Karpas-422 (cell line): ENCODE measurements around the gene ZNF77. TPM values are rescaled to one million over a fixed set of nuclear protein-coding genes. Genes with fewer than 3 reads are reported as not detected.
"Not testable (repeated sequence)": the region's sequence is repeated elsewhere in the genome, so short reads cannot be mapped to it uniquely, and the experiment has no call there.

ENCODE experiments used
- DNase-seq: peaks from one replicate; pipeline ENCODE4 v3.0.0-alpha.2; 2015
- H2AFZ ChIP-seq: fragments of 200-600 bp; sonication (generic); 2 replicates; pipeline ENCODE4 v1.6.1; 2014; ENCODE audit warnings: antibody characterized with exemption, low read length, mixed read lengths
- H3K27ac ChIP-seq: fragments of 200-600 bp; sonication (generic); 2 replicates; pipeline ENCODE4 v1.5.1; 2014; ENCODE audit warnings: mild to moderate bottlenecking, low read length, moderate library complexity
- H3K27me3 ChIP-seq: fragments of 200-600 bp; sonication (generic); 2 replicates; pipeline ENCODE4 v1.6.1; 2014; ENCODE audit warnings: low read length, mixed read lengths
- H3K36me3 ChIP-seq: fragments of 200-600 bp; sonication (generic); 2 replicates; pipeline ENCODE4 v1.6.1; 2014; ENCODE audit warnings: low read length, mixed read lengths; ENCODE audit not compliant: insufficient read depth
- H3K4me1 ChIP-seq: fragments of 200-600 bp; sonication (generic); 2 replicates; pipeline ENCODE4 v1.6.1; 2014; ENCODE audit warnings: mild to moderate bottlenecking, low read length, mixed read lengths
- H3K4me2 ChIP-seq: fragments of 200-600 bp; sonication (generic); 2 replicates; pipeline ENCODE4 v1.6.1; 2014; ENCODE audit warnings: low read length, low read depth, mild to moderate bottlenecking; ENCODE audit not compliant: poor library complexity, severe bottlenecking
- H3K4me3 ChIP-seq: fragments of 200-600 bp; sonication (generic); 2 replicates; pipeline ENCODE4 v1.5.1; 2014; ENCODE audit warnings: mild to moderate bottlenecking, antibody characterized with exemption, low read length, mixed read lengths
- H3K79me2 ChIP-seq: fragments of 200-600 bp; sonication (generic); 2 replicates; pipeline ENCODE4 v1.6.1; 2014; ENCODE audit warnings: mild to moderate bottlenecking, low read length, mixed read lengths
- H3K9ac ChIP-seq: fragments of 200-600 bp; sonication (generic); 2 replicates; pipeline ENCODE4 v1.6.0; 2014; ENCODE audit warnings: low read length
- H3K9me2 ChIP-seq: fragments of 200-600 bp; sonication (generic), shearing (Covaris generic); replicated peaks from 2 replicates; pipeline ENCODE4 v1.6.0; 2014; ENCODE audit warnings: mild to moderate bottlenecking, low read length, moderate library complexity; ENCODE audit not compliant: insufficient read depth
- H3K9me3 ChIP-seq: fragments of 300-700, 200-600 bp; sonication (generic); 2 replicates; pipeline ENCODE4 v1.6.1; 2014; ENCODE audit warnings: low read length, mixed read lengths
- H4K20me1 ChIP-seq: fragments of 200-600 bp; sonication (generic); 2 replicates; pipeline ENCODE4 v1.6.1; 2014; ENCODE audit warnings: mild to moderate bottlenecking, antibody characterized with exemption, low read length, low read depth; ENCODE audit not compliant: insufficient read depth
- total RNA-seq: library from RNA; depleted of rRNA; stranded (reverse); fragments of >200 nt; shearing (Covaris generic); gene quantifications from 2 replicates; pipeline ENCODE4 v1.2.3, GENCODE V29; 2014; ENCODE audit warnings: low replicate concordance

Gene ZNF77
- total RNA-seq, 1 experiment from 2014 or later = not detected

DNA sequence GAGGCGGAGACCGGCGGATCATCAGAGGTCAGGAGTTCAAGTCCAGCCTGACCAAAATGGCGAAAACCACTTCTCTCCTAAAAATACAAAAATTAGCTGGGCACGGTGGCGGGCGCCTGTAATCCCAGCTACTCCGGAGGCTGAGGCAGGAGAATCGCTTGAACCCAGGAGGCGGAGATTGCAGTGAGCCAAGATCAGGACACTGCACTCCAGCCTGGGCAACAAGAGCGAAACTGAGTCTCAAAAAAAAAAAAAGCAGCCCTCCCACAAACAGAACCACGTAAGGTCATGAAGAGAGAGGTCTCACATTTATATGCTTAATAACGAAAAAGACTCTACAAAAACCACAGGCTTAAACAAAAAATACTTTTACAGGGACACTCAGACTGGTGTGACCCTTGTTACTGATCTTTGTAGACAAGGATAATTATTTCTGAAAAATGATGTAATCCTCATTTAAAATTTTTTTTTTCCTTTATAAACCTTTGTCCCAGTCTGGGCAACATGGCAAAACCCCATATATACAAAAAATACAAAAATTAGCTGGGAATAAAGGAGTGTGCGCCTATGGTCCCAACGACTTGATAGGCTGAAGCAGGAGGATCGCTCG lies 909 bp upstream of the ZNF77 start:
- Histone ChIP-seq H2AFZ (no peak overlapping the region), H3K4me1 (peaks cover 5% of the 10 kb centered on the region; the same call in 1 of the 2 replicates), H3K4me2 (no peak overlapping the region), H3K9me2 (no peaks in the 10 kb centered on the region), H3K27me3 (no peaks in the 10 kb centered on the region), H3K9me3 (no peaks in the 10 kb centered on the region), H3K36me3 (no peaks in the 10 kb centered on the region), H3K9ac (no peak overlapping the region), H4K20me1 (no peaks in the 10 kb centered on the region), H3K79me2 (peaks cover 10% of the 10 kb centered on the region), H3K4me3 (no peak overlapping the region), H3K27ac (no peak overlapping the region)
- no peak for DNase-seq

DNA sequence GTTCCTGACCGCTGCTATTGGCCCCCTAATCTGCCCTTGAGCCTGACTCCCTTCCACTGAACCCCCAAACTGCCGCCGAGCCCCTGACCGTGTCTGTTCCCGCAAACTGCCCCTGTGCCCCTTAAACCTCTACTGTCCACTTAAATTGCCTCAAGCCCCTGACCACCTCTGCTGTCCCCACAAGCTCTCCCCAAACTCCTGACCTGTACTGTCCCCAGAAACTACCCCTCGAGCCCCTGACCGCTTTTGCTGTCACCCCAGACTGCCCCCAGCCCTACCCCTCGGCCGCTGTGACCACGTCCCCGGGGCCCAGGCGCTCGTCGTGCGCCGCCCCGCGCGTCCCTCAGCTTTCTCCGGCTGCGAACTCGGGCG lies 382 bp downstream of the ZNF77 start:
- no peak overlapping the region for H3K4me3 ChIP-seq
- peaks cover 2% of the 10 kb centered on the region; the same call in 1 of the 2 replicates for H3K4me1 ChIP-seq
- no peaks in the 10 kb centered on the region for H4K20me1 ChIP-seq
- no peak overlapping the region for H2AFZ ChIP-seq
- H3K27ac ChIP-seq = no peak overlapping the region
- H3K79me2 ChIP-seq = peaks cover 1% of the 10 kb centered on the region; the same call in 1 of the 2 replicates
- no peak for DNase-seq
- no peaks in the 10 kb centered on the region for H3K27me3 ChIP-seq
- no peak overlapping the region for H3K4me2 ChIP-seq
- no peaks in the 10 kb centered on the region for H3K36me3 ChIP-seq
- H3K9me3 ChIP-seq = no peaks in the 10 kb centered on the region
- no peaks in the 10 kb centered on the region for H3K9me2 ChIP-seq
- no peak overlapping the region for H3K9ac ChIP-seq

DNA sequence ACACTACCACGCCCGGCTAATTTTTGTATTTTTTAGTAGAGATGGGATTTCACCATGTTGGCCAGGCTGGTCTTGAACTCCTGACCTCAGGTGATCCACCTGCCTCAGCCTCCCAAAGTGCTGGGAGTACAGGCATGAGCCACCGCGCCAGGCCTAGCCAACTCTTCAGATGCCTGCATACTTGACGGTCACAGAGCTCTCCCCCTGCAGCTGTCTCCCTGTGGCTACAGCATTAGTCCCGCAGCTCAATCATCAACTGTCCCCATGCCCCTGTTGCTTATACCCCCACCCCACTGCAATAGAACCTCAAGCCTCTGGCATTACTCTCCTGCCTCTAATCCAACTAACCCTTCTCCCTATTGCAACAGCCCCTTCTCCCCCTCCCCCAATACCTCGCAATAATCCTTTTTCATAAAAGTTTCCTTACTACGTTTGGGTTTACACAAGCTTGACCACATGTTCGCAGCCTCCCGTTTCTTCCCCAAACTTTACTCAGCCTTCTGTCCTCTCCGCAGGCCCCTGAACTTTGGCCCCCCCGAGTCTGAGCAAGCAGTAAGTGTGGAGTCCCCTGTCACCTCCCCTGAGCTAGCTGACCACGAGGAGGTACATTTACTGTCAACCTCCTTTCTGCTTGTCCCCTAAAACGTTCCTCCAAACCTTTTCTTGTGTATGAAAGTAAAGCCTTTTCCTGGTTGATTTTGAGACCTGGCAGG lies 1.7 kb downstream of the ZNF77 start:
- H3K4me2 ChIP-seq = no peak overlapping the region

DNA sequence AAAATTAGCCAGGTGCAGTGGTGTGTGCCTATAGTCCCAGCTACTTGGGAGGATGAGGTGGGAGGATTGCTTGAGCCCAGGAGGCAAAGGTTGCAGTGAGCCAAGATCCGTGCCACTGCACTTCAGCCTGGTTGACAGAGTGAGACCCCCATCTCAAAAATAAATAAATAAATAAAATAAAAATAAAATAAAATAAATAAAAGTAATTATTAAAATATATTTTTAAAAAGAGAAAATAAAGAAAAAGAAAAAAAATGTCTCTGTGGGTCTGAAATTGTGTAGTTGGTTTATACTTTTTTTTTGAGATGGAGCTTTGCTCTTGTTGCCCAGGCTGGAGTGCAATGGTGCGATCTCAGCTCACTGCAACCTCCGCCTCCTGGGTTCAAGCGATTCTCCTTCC lies 8.9 kb downstream of the ZNF77 start:
- H3K4me3 ChIP-seq, H3K4me2 ChIP-seq, H3K9ac ChIP-seq, DNase-seq, H2AFZ ChIP-seq, H3K79me2 ChIP-seq, H3K4me1 ChIP-seq, H4K20me1 ChIP-seq, H3K27ac ChIP-seq, H3K9me2 ChIP-seq, H3K36me3 ChIP-seq, H3K27me3 ChIP-seq: not testable (repeated sequence)
- peaks cover 17% of the 10 kb centered on the region for H3K9me3 ChIP-seq

More for the DNA sequence above, 1.7 kb downstream of the ZNF77 start:
- H3K27ac ChIP-seq = no peak overlapping the region
- no peaks in the 10 kb centered on the region for H3K79me2 ChIP-seq
- H3K4me3 ChIP-seq = no peak overlapping the region
- no peak overlapping the region for H2AFZ ChIP-seq
- no peaks in the 10 kb centered on the region for H3K9me3 ChIP-seq
- no peak for DNase-seq
- H3K9ac ChIP-seq = no peak overlapping the region
- H4K20me1 ChIP-seq = no peaks in the 10 kb centered on the region
- H3K36me3 ChIP-seq = no peaks in the 10 kb centered on the region
- H3K9me2 ChIP-seq = no peaks in the 10 kb centered on the region
- no peaks in the 10 kb centered on the region for H3K4me1 ChIP-seq
- H3K27me3 ChIP-seq = no peaks in the 10 kb centered on the region

DNA sequence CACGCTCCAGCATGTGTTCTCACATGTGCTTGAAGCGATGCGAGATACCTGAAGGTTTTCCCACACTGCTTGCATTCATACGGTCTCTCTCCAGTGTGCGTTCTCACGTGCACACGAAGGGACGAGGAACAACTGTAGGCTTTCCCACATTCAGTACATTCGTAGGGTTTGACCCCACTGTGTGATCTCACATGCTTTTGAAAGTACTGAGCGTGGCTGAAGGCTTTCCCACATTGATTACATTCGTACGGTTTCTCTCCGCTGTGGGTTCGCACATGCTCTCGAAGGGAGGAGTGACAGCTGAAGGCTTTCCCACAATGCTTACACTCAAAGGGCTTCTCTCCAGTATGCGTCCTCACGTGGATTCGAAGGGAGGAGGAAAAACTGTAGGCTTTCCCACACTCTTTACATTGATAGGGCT lies 11.3 kb downstream of the ZNF77 start:
- no peak for DNase-seq
- no peaks in the 10 kb centered on the region for H3K79me2 ChIP-seq
- H3K9me3 ChIP-seq = peaks cover 17% of the 10 kb centered on the region
- H3K4me1 ChIP-seq = no peaks in the 10 kb centered on the region
- no peaks in the 10 kb centered on the region for H3K9me2 ChIP-seq
- H3K27ac ChIP-seq = no peak overlapping the region
- no peak overlapping the region for H3K4me2 ChIP-seq
- no peaks in the 10 kb centered on the region for H3K27me3 ChIP-seq
- no peak overlapping the region for H2AFZ ChIP-seq
- no peak overlapping the region for H3K9ac ChIP-seq
- no peaks in the 10 kb centered on the region for H3K36me3 ChIP-seq
- H3K4me3 ChIP-seq = no peak overlapping the region
- H4K20me1 ChIP-seq = no peaks in the 10 kb centered on the region

DNA sequence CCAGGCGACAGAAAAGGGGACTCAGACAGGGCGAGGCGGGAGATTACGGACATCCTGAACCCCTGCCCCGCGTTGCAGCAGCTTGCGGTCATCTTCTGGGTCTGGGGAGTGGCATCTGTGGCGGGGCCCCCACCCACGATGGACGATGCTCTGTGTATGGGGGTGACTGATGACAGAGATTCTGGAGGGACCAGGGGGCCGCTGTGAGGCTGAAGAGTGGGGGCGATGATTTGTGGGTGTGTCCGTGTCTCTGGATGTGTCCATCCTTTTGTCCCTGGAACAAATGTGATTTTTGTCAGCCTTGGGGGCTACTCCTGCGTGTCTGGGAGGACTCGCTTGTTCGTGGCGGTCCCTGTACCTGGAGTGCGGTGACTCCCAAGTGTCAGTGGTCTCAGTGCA lies 17.7 kb downstream of the ZNF77 start:
- no peak overlapping the region for H3K4me2 ChIP-seq
- H3K36me3 ChIP-seq = no peaks in the 10 kb centered on the region
- H3K27me3 ChIP-seq = no peaks in the 10 kb centered on the region
- no peak for DNase-seq
- H4K20me1 ChIP-seq = no peaks in the 10 kb centered on the region
- no peak overlapping the region for H3K9ac ChIP-seq
- no peak overlapping the region for H3K27ac ChIP-seq
- H3K4me3 ChIP-seq = no peak overlapping the region
- H3K9me2 ChIP-seq = no peaks in the 10 kb centered on the region
- no peaks in the 10 kb centered on the region for H3K9me3 ChIP-seq
- no peaks in the 10 kb centered on the region for H3K4me1 ChIP-seq
- no peaks in the 10 kb centered on the region for H3K79me2 ChIP-seq
- no peak overlapping the region for H2AFZ ChIP-seq

DNA sequence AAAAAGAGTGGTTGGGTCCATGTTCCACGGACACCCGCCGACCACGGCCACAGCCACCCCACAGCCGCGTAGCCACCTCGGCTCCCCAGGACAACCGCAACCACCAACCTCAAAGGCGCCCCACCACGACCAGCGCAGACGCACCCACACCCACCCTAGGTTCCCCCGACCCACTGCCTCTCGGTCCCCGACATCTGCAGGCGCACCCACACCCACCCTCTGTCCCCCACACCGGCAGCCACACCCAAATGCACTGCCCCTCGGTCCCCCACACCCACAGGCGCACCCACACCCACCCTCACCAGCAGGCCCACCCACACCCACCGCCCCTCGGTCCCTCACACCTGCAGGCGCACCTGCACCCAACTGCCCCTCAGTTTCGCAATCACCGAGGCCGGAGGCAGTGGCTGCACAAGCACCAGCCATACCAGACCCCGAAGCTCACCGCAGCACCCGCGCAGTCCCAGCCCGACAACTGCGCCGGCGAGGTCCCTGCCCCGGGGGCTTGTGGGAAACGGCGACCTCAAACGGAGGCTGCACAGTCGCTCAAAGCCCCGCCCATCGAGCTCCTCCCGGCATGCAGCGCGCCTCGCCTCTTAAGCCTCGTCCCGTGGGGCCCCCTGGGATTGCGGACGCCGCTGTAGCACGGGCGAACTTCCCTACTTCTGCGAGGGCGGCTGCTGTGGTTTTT lies 18.3 kb downstream of the ZNF77 start:
- H3K9me3 ChIP-seq = no peaks in the 10 kb centered on the region
- H3K4me2 ChIP-seq = no peak overlapping the region
- no peaks in the 10 kb centered on the region for H4K20me1 ChIP-seq
- no peak overlapping the region for H3K4me3 ChIP-seq
- H3K27ac ChIP-seq = no peak overlapping the region
- H3K9me2 ChIP-seq = no peaks in the 10 kb centered on the region
- H2AFZ ChIP-seq = no peak overlapping the region
- no peak overlapping the region for H3K9ac ChIP-seq
- no peaks in the 10 kb centered on the region for H3K4me1 ChIP-seq
- DNase-seq = no peak
- no peaks in the 10 kb centered on the region for H3K79me2 ChIP-seq
- H3K36me3 ChIP-seq = no peaks in the 10 kb centered on the region
- no peaks in the 10 kb centered on the region for H3K27me3 ChIP-seq

DNA sequence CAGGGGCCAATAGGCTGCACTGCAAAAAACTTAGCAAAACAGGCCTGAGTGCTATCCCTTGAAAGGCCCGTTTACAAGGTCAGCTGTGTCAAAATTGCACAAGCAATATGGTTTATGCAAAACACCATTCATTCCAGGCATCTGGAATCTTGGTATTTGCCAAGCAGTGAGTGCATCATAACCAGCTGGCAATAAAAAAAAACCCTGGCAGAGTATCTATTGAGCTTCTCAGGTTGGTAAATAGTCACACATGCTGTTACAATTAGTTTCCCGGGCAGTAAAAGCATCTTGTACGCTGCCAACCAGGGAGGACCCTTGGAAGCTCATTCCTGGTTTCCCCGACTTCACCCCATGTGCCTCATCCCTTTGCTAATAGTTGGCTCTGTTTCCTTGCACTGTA lies 21.3 kb downstream of the ZNF77 start:
- no peak for DNase-seq
- no peaks in the 10 kb centered on the region for H3K36me3 ChIP-seq
- H3K27me3 ChIP-seq = no peaks in the 10 kb centered on the region
- no peak overlapping the region for H3K4me3 ChIP-seq
- H3K9me2 ChIP-seq = no peaks in the 10 kb centered on the region
- no peak overlapping the region for H2AFZ ChIP-seq
- no peak overlapping the region for H3K27ac ChIP-seq
- H3K9ac ChIP-seq = no peak overlapping the region
- H3K4me2 ChIP-seq = no peak overlapping the region
- no peaks in the 10 kb centered on the region for H4K20me1 ChIP-seq
- no peaks in the 10 kb centered on the region for H3K9me3 ChIP-seq
- no peaks in the 10 kb centered on the region for H3K79me2 ChIP-seq
- no peaks in the 10 kb centered on the region for H3K4me1 ChIP-seq
